ENCODE data around the gene ZNF385B.

ZNF385B gene

DNA sequence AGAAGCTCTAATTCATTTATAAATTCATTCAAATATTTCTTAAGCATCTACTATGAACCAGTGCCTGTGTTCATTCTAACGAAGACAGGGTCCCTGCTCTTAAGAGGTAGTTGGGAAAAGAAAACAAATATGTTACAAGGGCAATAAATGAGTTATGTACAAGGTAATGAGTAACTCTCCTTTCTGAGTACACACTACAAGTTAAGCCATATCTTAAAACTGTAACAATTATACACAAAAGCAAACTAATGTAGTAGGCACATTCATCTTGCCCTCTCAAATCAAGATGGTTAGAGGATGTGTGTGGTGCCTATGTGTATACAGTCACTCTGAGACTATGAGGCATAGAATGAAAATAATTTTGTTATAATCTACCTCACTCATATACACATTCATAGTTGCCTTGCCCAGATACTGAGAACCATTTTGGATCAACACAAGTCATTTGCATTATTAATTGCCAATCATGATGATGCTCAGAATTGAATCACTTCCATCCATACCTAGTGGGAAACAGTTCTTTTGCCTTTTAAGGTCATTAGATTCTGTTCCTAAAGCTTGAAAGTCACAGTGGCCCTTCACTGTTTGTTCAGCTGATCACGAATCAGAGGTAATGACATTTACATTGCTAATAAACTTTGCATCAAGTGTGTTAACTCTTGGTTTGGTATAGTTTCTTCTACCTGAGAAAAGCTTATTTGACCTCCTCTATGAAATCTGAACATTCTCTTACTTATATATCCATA, 283.1 kb downstream of the ZNF385B start:
- no peak for DNase-seq

- DNase-seq = no peak
Measured at GRCh38 chr2:179574061-179574519, 287.3 kb downstream of the ZNF385B start.

GRCh38 chr2:179572544-179572943, 288.9 kb downstream of the ZNF385B start:
- DNase-seq = no peak

- DNase-seq = no peak
Measured at GRCh38 chr2:179571721-179572120, 289.7 kb downstream of the ZNF385B start.

DNA sequence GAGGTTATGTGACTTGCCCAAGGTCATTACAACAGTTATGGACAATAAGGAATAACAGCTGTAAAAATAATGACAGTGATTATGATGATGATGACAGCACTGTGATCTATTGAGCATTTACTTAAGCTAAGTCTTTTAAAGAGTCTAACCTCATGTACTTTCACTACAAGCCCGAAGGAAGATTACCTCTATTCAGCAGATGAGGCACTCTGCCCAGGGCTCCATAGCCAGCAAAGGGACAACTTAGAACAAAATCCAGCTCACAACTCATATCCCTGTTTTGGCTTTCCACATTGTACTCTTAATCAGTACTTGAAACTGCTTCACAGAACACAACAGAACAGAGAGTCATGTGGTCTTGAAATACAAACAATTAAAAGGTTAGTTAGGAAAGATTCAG, 290.2 kb downstream of the ZNF385B start:
- DNase-seq = no peak

DNA sequence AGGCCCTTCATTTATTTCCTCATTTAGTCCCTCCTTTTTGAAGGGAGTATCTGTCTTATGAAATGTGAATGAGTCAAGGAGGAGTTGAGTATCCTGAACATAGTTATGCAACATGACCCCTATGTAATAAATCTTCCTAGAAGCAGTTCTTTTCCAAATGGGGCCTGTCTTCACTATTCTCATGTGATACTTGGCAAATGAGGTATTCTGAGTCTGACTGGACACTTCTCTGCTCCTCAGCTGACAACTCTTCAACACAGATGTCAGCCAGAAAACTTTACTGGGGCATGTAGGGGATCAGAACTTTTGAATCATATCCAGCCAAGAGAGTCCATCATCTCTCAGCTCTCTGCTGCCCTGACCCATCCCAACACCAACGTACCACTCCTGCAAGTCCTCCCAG, 291.6 kb downstream of the ZNF385B start:
- no peak for DNase-seq

DNA sequence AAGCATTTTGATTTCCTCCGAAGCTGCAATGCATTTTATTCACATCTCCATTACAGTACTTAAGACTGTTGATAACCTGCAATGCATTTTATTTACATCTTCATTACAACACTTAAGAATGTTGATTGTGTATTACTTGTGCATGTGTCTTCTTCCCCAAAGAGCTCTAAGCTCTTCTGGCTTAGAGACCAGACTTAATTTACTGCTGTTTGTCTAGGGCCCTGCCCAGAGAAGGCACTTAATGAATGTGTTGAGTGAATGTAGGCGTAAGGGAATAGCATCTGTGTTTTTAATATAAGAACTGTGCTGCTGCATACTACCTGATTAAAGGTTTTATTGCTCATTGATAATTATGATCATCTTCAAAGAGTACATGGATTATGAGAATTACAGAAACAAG, 295.6 kb downstream of the ZNF385B start:
- DNase-seq = no peak

DNA sequence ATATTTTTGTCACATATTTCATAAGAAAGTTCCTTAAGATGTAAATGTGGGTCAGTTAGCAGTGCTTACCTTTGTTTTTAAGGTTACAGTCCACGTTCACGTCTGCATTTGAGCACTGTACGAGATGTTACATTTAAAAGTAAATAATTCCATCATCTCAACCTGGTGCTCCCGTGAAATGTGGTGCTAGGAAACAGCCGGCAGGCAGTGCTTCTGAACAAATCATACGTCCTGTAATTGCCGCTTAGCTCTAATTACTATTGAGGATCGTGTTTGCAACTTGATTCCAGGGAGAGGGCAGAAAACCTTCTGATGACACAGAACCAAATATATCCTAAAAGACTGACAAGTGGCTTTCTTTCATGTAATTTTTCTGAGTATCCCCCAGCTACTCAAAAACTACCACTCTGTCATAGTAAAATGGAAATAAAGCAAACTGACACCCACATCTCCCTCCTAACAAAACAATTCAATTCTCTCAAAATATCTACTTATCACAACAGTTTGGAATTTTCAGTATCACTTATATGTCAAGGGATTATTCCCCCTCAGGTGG, 299.0 kb downstream of the ZNF385B start:
- DNase-seq = no peak

DNA sequence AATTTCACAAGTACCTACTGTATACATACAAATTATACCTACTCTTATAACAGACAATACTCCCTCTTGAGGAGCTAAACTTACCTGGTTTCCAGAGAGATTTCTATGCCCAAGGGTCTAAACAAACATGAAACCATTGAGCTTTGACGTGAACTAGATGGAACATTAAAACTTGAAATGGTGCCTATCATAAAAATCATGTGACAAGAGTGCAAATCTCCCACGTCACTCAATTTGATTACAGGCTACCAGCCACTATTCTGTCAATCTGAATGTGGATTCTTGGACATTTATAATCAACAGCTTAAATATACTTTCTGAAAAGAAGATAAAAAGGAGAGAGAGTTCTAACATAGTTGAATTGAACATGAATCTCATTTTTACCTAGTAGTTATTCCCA, 299.7 kb downstream of the ZNF385B start:
- DNase-seq = no peak

DNA sequence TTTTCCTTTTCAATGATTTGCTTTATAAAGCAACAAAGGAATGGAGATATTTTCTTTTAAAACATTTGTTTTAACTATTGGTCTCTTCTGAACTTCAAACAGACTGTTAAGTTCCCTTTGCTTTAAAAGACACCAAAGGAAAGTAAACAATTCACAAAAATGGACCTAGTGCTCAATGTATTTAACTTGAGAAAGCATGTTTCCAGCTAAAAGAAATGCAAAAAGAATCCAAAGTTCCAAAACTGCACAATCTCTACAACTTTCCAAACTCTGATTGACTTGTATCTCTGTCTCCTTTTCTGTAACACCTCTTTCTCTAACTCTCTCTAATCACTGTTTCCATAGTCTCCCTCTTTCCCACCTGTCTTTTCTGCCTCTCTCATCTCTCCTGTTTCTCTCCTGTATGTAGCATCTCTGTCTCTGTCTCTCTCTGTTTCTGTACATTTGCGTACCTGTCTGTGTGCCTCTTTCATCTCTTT, 301.1 kb downstream of the ZNF385B start:
- DNase-seq = no peak

DNA sequence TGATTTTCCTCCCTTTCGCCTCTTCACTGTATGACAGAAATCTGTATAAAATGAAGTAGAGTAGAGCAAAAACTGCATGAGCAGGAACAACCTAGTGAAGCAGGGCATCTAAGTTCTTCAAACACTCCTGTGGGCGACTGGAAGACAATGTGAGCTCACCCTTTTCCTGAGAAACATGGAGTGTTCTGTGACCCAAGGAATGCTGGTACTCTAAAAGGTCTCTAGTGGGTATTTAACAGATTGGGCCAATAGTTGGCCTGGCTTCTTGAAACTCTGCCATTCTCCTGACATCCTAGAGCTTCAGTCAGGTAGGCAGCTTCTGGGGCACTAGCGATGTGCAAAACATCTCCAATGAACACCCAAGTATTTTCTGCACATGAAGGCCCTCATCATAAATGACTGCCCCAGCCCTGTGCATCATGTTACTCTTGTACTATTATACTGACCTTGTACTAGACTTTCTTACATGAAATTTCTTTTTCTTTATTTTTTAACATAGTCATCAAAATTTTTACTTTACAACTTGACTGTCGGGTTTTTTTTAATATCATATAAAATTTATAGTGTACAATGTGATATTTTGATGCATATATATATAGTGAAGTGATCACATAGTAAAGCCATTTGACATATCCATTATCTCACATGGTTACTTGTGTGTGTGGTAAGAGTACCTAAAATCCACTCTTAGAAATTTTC, 302.2 kb downstream of the ZNF385B start:
- DNase-seq = no peak

GRCh38 chr2:179558010-179558934, 303.1 kb downstream of the ZNF385B start:
- no peak for DNase-seq

GRCh38 chr2:179556425-179556824, 305.0 kb downstream of the ZNF385B start:
- DNase-seq = no peak

- DNase-seq = no peak
Measured at GRCh38 chr2:179555691-179556283, 305.6 kb downstream of the ZNF385B start.

DNA sequence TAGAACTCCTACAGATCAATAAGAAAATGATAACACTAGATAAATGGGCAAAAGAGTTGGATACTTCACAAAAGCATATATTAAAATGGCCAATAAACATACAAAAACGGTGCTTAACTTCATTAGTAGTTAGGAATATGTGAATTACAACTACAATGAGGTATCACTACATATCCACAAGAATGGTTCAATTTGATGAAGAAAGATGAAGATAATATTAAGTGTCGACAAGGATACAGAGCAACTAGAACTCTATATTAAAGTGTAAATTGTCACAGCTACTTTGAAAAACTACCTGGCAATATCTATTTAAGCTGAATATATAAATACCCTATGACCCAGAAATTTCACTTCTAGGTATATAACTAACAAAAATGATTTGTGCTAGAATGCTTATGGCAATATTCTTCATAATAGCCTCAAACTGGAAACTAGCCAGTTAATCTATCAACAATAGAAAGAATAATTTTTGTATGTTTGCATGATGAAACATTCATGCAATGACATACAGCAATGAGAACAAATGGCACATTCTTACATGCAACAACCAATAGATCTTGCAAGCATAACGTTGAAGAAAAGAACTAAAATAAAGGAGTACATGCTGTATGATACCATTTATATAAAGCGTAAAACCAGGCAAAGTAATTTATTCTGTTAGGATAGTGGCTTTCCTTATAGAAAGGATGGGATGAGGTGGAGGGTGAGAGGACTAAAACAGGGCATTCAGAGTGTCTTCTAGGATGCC, 306.6 kb downstream of the ZNF385B start:
- no peak for DNase-seq

DNA sequence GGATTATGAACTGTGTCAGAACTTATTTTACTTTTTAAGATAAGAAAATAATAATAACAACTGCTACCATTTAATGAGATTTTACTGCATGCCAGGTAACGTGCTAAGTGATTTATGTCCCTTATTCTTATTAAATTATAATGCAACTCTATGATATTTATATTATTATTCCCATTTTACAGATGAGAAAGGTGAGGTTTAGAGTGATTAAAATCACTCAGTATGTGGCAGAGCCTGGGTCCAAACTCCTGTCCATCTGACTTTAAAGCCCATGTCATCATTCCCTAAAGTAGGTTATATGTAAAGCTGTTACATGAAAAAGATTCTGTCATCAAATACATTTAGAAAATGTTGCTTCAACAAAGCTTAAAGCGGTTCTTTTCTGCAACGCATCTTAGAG, 308.0 kb downstream of the ZNF385B start:
- no peak for DNase-seq

GRCh38 chr2:179551539-179552045, 309.8 kb downstream of the ZNF385B start:
- no peak for DNase-seq

GRCh38 chr2:179550849-179551248, 310.6 kb downstream of the ZNF385B start:
- DNase-seq = no peak

DNA sequence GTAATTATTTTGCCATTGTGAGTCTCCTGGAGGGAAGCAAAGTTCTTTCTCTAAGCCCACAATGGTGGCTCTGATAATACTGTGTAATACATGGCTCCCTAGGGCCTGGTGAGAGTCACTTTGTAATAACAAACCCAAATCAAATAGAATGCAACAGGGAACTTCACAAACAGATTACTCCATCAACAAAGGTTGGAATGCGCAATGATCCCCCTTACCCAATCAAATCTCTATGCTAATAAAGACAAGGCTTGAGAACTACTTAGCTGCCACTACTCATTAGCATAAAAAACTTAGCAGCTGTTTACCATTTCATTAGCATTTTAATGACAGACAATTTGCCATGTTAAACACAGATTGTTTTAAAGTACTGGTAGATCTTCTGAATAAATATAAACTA, 311.2 kb downstream of the ZNF385B start:
- no peak for DNase-seq

DNA sequence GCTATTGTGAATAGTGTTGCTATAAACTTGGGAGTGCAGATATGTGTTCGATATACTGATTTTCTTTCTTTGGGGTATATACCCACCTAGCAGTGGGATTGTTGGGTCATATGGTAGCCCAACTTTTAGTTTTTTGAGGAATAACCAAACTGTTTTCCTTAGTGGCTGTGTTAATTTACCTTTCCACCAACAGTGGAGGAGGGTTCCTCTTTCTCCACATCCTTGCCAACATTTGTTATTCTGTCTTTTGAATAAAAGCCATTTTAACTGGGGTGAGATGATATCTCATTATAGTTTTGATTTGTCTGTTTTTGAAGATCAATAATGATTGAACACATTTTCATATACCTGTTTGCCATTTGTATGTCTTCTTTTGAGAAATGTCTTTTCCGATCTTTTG, 314.8 kb downstream of the ZNF385B start:
- no peak for DNase-seq

- DNase-seq = no peak
Measured at GRCh38 chr2:179545024-179545423, 316.4 kb downstream of the ZNF385B start.

Data from activated CD4-positive, alpha-beta T cell treated with anti-CD3 and anti-CD28 coated beads, Interleukin-2, amount 50 U/mL, for 1 hour (primary cell).